Measurements from ENCODE around the gene TTC34.

The TTC34 gene

DNA sequence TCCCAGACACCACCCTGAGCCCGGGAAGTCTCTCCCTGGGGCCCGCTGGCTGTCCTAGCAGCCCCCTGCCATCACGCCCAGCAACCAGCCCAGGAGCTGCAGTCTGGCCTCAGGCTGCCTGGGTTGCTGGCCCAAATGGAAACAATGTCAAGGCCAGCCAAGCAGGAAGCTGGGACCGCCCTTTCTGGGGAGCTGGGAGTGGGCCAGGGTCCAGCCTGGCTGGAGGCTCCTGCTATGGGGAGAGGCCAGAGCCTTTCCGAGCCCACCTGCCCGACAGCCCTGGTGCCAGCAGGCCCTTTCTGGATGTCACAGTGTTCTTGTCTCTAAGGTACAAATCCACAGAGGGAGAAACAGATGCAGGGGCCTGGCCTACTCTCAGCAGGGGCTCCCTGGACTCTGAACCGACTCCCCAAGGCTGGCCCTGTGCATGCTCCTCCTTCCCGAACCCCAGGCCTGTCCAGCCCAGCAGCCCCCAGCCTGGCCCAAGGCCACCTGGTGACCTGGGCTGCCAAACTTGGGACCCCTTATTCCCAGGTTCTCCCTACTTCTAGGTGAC lies 167.5 kb downstream of the TTC34 start:
- no peak for DNase-seq (ENCODE audit: extremely low spot score)
- CTCF ChIA-PET: no interaction called here
- POLR2A ChIA-PET: interaction anchor here (0.8 to 1.3 kb wide), 2 partner anchors 7 to 48 kb away, joined by 3 read pairs; partner anchors contain the start of gene PRXL2B
- TF ChIP-seq FOXM1 (IDR thresholded peaks at IDR 0.05; ENCODE audit: borderline replicate concordance) (no peak), TARDBP (IDR thresholded peaks at IDR 0.05) (no peak), BHLHE40 (IDR thresholded peaks at IDR 0.05; ENCODE audit: borderline replicate concordance) (no peak), SUZ12 (IDR thresholded peaks at IDR 0.05) (no peak), SP1 (IDR thresholded peaks at IDR 0.05) (no peak), HDGF (IDR thresholded peaks at IDR 0.05; ENCODE audit: borderline replicate concordance) (no peak), CTBP1 (IDR thresholded peaks at IDR 0.05; ENCODE audit: borderline replicate concordance) (no peak)

DNA sequence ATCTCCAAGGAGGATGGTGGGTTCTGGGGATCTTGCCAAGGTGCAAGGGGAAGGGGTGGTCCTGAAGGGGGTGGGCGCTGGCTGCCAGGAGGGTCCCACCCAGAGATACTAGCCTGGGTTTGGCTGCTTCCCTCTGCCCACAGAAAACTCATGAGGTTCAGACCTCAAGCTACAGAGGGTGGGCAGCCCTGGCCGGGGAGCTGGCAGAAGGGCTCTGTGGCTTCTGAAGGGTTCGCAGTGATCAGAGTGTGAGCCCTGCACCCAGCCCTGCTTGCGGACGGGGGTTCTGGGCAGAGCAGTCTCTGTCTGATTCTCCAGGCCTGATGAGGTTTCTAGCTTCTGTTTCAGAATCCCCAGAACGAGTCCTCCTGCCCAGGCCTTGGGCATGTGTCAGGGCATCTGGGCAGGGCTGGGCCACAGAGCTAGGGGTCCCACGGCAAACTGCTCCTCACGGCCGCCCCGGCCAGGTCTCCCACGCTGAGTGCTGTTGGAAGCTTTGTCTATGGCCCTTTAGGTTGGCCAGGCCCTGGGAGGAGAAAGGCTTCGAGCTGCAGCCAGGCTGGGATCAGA lies 168.0 kb downstream of the TTC34 start:
- POLR2A ChIA-PET: interaction anchor here (0.8 to 1.3 kb wide), 2 partner anchors 8 to 47 kb away, joined by 3 read pairs; partner anchors contain the start of gene PRXL2B
- TF ChIP-seq SP1 (IDR thresholded peaks at IDR 0.05) (no peak), TARDBP (IDR thresholded peaks at IDR 0.05) (no peak), SUZ12 (IDR thresholded peaks at IDR 0.05) (no peak), FOXA1 (IDR thresholded peaks at IDR 0.05) (no peak), L3MBTL2 (conservative IDR thresholded peaks at IDR 0.05) (no peak), FOXM1 (IDR thresholded peaks at IDR 0.05; ENCODE audit: borderline replicate concordance) (no peak), NFRKB (IDR thresholded peaks at IDR 0.05) (no peak), CTBP1 (IDR thresholded peaks at IDR 0.05; ENCODE audit: borderline replicate concordance) (no peak), ZNF384 (IDR thresholded peaks at IDR 0.05) (no peak), ELF4 (IDR thresholded peaks at IDR 0.05) (no peak), BHLHE40 (IDR thresholded peaks at IDR 0.05; ENCODE audit: borderline replicate concordance) (no peak)
- TF ChIP-seq, protein P1, sequence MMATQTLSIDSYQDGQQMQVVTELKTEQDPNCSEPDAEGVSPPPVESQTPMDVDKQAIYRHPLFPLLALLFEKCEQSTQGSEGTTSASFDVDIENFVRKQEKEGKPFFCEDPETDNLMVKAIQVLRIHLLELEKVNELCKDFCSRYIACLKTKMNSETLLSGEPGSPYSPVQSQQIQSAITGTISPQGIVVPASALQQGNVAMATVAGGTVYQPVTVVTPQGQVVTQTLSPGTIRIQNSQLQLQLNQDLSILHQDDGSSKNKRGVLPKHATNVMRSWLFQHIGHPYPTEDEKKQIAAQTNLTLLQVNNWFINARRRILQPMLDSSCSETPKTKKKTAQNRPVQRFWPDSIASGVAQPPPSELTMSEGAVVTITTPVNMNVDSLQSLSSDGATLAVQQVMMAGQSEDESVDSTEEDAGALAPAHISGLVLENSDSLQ (IDR thresholded peaks at IDR 0.05): no peak

DNA sequence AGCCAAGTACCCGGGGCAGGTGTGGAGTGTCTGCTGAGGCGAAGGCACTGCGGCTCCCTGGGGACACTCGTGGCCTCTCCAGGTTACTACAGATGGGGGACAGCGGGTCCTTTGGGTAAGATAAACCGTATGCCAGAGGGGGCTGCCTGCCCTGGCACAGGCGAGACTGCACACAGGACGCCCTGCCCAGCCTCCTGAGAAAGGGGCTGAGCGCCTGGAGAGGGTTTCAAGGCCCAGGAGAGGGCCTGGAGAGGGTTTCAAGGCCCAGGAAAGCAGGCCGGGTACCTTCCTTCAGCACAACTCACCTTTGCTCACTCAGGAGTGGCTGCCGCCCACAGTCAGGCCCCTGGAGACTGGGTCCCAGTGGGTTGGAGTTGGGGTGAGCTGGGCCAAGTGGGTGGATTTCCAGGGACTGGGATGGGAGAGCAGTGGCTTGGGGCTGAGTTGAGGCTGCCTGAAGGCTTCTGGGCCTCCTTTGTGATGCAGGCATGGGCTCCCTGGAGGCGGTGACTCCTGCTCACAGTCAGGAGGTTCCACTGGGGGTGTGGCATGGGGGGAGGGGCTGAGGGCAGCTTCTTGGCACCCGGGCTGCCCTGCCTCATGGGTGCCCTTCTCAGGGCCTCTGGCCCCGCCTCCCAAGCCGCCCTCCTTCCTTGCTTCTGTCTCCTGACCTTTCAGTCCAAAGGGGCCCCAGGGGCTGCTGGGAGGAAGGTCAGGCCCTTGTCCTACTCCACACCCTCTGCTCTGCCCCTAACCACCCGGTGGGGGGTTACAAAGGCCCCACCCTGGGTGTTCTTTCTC lies 168.7 kb downstream of the TTC34 start, which contains the start of gene MMEL1:
TSS of gene MMEL1 (minus strand) at position 456 of the 801 bp plus-strand sequence. CDS start 3,532 bp downstream, outside the sequence.
- no peak for TF ChIP-seq LEF1 (IDR thresholded peaks at IDR 0.05; ENCODE audit: borderline replicate concordance)
- TF ChIP-seq FOXA1 (IDR thresholded peaks at IDR 0.05): no peak
- TF ChIP-seq HDGF (IDR thresholded peaks at IDR 0.05; ENCODE audit: borderline replicate concordance): no peak
- TF ChIP-seq ARNT (IDR thresholded peaks at IDR 0.05): no peak
- TF ChIP-seq ZNF384 (IDR thresholded peaks at IDR 0.05): no peak
- no peak for TF ChIP-seq BHLHE40 (IDR thresholded peaks at IDR 0.05; ENCODE audit: borderline replicate concordance)
- TF ChIP-seq ELF4 (IDR thresholded peaks at IDR 0.05): no peak
- ChIA-PET CTCF (no interaction called here), POLR2A (interaction anchor here (1.3 kb wide), 1 partner anchor 47 kb away, joined by 3 read pairs; the partner anchor contains the start of gene PRXL2B)
- DNase-seq (ENCODE audit: extremely low spot score): no peak

More for the DNA sequence above, 168.0 kb downstream of the TTC34 start:
- CTCF ChIA-PET: no interaction called here
- no peak for DNase-seq (ENCODE audit: extremely low spot score)

DNA sequence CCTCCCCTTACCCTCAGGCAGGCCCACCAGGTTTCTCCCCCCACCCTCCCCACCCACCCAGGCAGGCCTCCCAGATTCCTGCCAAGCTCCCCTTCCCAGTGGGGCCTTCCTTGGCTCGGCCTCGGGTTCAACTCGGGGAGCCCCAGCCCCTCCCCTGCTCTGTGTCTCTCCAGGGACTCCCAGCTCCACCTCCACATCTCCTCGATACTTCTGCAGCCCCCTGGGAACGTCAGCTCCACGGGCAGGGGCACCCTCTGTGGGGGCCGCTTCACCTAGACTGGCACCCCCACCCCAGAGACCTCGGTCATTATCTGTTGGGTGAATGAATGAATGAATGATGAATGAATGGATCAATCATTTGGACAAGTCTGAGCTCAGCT lies 169.5 kb downstream of the TTC34 start:
- TF ChIP-seq ARNT (IDR thresholded peaks at IDR 0.05) (no peak), NFRKB (IDR thresholded peaks at IDR 0.05) (no peak), SUZ12 (IDR thresholded peaks at IDR 0.05) (no peak), TARDBP (IDR thresholded peaks at IDR 0.05) (no peak), ZNF384 (IDR thresholded peaks at IDR 0.05) (no peak), L3MBTL2 (conservative IDR thresholded peaks at IDR 0.05) (no peak), HDGF (IDR thresholded peaks at IDR 0.05; ENCODE audit: borderline replicate concordance) (no peak)
- ChIA-PET POLR2A (no interaction called here), CTCF (no interaction called here)
- no peak for DNase-seq (ENCODE audit: extremely low spot score)

DNA sequence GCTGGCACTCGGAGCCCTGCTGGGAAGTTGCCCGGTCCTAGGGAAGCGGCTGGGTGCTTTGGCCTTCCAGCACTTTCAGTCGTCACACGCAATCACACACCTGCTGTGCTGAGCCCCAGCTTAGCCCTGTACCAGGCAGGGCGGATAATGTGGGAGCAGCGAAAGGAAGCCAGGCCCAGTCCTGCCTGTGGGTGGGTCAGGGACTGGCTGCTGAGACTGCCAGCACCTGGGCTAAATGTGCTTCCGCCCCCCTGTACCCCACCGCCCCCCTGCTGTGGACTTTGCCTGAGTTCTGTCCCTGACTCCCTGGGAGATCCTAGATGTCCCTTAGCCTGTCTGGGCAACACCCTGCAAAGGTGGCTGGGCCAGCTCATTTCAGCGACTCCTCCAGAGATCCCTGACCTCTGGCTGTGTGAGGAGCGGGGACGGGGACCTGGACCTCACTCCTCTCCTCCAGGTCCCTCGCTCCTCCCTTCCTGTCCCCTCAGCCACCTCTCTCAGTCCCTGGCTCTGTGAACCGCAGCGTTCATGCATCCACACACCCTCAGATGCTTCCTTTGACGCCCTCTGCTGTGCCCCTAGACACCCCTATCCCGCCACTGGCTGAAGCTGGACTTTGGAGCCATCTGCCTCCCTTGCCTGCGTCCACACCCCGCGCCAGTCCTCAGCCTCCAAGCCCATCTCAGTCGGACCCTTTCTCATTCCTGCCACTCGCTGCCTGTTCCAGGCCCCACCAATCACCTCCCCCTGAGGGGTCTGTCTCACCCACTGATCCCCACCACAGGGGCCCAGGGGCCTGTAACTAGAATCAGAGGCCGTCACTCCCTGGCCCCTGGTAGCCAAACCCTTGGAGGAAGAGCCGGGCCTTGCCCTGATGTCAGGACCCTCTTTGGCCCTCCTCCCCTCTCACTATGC lies 170.1 kb downstream of the TTC34 start:
- ChIA-PET CTCF (no interaction called here), POLR2A (no interaction called here)
- no peak for TF ChIP-seq ARNT (IDR thresholded peaks at IDR 0.05)
- no peak for TF ChIP-seq NFRKB (IDR thresholded peaks at IDR 0.05)
- TF ChIP-seq ZNF384 (IDR thresholded peaks at IDR 0.05): no peak
- TF ChIP-seq FOXK2 (IDR thresholded peaks at IDR 0.05): no peak
- no peak for TF ChIP-seq L3MBTL2 (conservative IDR thresholded peaks at IDR 0.05)
- TF ChIP-seq HDGF (IDR thresholded peaks at IDR 0.05; ENCODE audit: borderline replicate concordance): no peak
- no peak for TF ChIP-seq SUZ12 (IDR thresholded peaks at IDR 0.05)
- no peak for TF ChIP-seq CTBP1 (IDR thresholded peaks at IDR 0.05; ENCODE audit: borderline replicate concordance)
- TF ChIP-seq SP1 (IDR thresholded peaks at IDR 0.05): no peak
- no peak for TF ChIP-seq LEF1 (IDR thresholded peaks at IDR 0.05; ENCODE audit: borderline replicate concordance)
- TF ChIP-seq TARDBP (IDR thresholded peaks at IDR 0.05): no peak
- TF ChIP-seq ELF4 (IDR thresholded peaks at IDR 0.05): no peak
- no peak for TF ChIP-seq BHLHE40 (IDR thresholded peaks at IDR 0.05; ENCODE audit: borderline replicate concordance)
- TF ChIP-seq, protein P1 (IDR thresholded peaks at IDR 0.05): no peak
- TF ChIP-seq FOXM1 (IDR thresholded peaks at IDR 0.05; ENCODE audit: borderline replicate concordance): no peak
- no peak for TF ChIP-seq FOXA1 (IDR thresholded peaks at IDR 0.05)
- no peak for DNase-seq (ENCODE audit: extremely low spot score)

Measured in HEK293T (cell line).